Stimulated activated naive CD4-positive, alpha-beta T cell treated with Interleukin-2 at 50 U/mL for 16 hours (primary cell): ENCODE data around the gene PPP1R3G.

Experiments used
- DNase-seq: peaks from one replicate; lab custom pipeline; 2025; lab: John Stamatoyannopoulos, UW

The PPP1R3G gene

GRCh38 chr6:5072440-5072839 lies 12.7 kb upstream of the PPP1R3G start:
- no peak for DNase-seq

GRCh38 chr6:5073992-5074391 lies 11.1 kb upstream of the PPP1R3G start:
- no peak for DNase-seq

- DNase-seq, result no peak
Measured at GRCh38 chr6:5076931-5077330, 8.2 kb upstream of the PPP1R3G start.

- no peak for DNase-seq
Measured at GRCh38 chr6:5078121-5078669, 6.9 kb upstream of the PPP1R3G start.

- DNase-seq, result no peak
Measured at GRCh38 chr6:5079692-5080091, 5.4 kb upstream of the PPP1R3G start.

- DNase-seq, result no peak
Measured at GRCh38 chr6:5080574-5080973, 4.6 kb upstream of the PPP1R3G start.

GRCh38 chr6:5081182-5081581 lies 4.0 kb upstream of the PPP1R3G start:
- DNase-seq, result no peak

- DNase-seq, result no peak
Measured at GRCh38 chr6:5081955-5082354, 3.2 kb upstream of the PPP1R3G start.

GRCh38 chr6:5082487-5083306 lies 2.4 kb upstream of the PPP1R3G start:
- DNase-seq, result no peak

GRCh38 chr6:5083307-5083583 lies 1.9 kb upstream of the PPP1R3G start:
- no peak for DNase-seq

GRCh38 chr6:5083813-5084359 lies 1.3 kb upstream of the PPP1R3G start:
- DNase-seq, result no peak

GRCh38 chr6:5084360-5084780 lies 771 bp upstream of the PPP1R3G start:
- no peak for DNase-seq

- no peak for DNase-seq
Measured at GRCh38 chr6:5085648-5086293, 630 bp downstream of the PPP1R3G start.

- no peak for DNase-seq
Measured at GRCh38 chr6:5086294-5086890, 1.3 kb downstream of the PPP1R3G start.

GRCh38 chr6:5087389-5087788 lies 2.2 kb downstream of the PPP1R3G start:
- DNase-seq, result no peak

- no peak for DNase-seq
Measured at GRCh38 chr6:5088780-5089179, 3.6 kb downstream of the PPP1R3G start.

- DNase-seq, result no peak
Measured at GRCh38 chr6:5089481-5090438, 4.6 kb downstream of the PPP1R3G start.

GRCh38 chr6:5090603-5091002 lies 5.5 kb downstream of the PPP1R3G start:
- DNase-seq, result no peak

GRCh38 chr6:5091210-5092069 lies 6.3 kb downstream of the PPP1R3G start:
- no peak for DNase-seq

GRCh38 chr6:5093231-5094015 lies 8.3 kb downstream of the PPP1R3G start:
- no peak for DNase-seq
